Loucy (cell line): Measurements from ENCODE around the gene TYRO3.
"Not testable (repeated sequence)": the region's sequence is repeated elsewhere in the genome, so short reads cannot be mapped to it uniquely, and the experiment has no call there.

ENCODE experiments used
- CTCF ChIP-seq: fragments of 200-600 bp; sonication (generic); conservative IDR thresholded peaks from 2 replicates; pipeline ENCODE4 v1.5.1; 2014; ENCODE audit warnings: mild to moderate bottlenecking, antibody characterized with exemption, low read length
- EZH2phosphoT487 ChIP-seq: fragments of 200-600 bp; IDR thresholded peaks from 2 replicates; pipeline ENCODE4 v1.6.1; 2018; ENCODE audit warnings: antibody characterized with exemption, mild to moderate bottlenecking, moderate library complexity, borderline replicate concordance

GRCh38 chr15:41591217-41591616 lies 32.2 kb downstream of the TYRO3 start:
- 0 out of 2 replicates have a peak, but pooled peaks have one; percentile 6 for TF ChIP-seq CTCF
- TF ChIP-seq EZH2phosphoT487: not testable (repeated sequence)
